OCI-LY1 (cell line): ENCODE data around the gene FBP2.

Source experiments
- H2AFZ ChIP-seq: fragments of 200-600 bp; sonication (generic), shearing (Covaris generic); 2 replicates; pipeline ENCODE4 v1.6.0; 2014; ENCODE audit warnings: antibody characterized with exemption, mild to moderate bottlenecking, low read length
- H3F3A ChIP-seq: fragments of 200-600 bp; sonication (generic), shearing (Covaris generic); 2 replicates; pipeline ENCODE4 v1.6.0; 2014; ENCODE audit warnings: mild to moderate bottlenecking, antibody characterized with exemption, low read length, moderate library complexity; ENCODE audit not compliant: insufficient read depth
- H3K27ac ChIP-seq: fragments of 200-600 bp; sonication (generic); 2 replicates; pipeline ENCODE4 v1.5.1; 2014; ENCODE audit warnings: low read length, mixed run types, mild to moderate bottlenecking, low read depth; ENCODE audit not compliant: poor library complexity, severe bottlenecking
- H3K27me3 ChIP-seq: fragments of 200-600 bp; sonication (generic); 2 replicates; pipeline ENCODE4 v1.6.0; 2014; ENCODE audit warnings: antibody characterized with exemption, mild to moderate bottlenecking, low read length, moderate library complexity; ENCODE audit not compliant: insufficient read depth
- H3K36me3 ChIP-seq: fragments of 200-600 bp; sonication (generic); 2 replicates; pipeline ENCODE4 v1.6.1; 2014; ENCODE audit warnings: mild to moderate bottlenecking, antibody characterized with exemption, low read length, moderate library complexity, mixed read lengths; ENCODE audit not compliant: insufficient read depth
- H3K4me1 ChIP-seq: fragments of 200-600 bp; sonication (generic); 2 replicates; pipeline ENCODE4 v1.5.1; 2014; ENCODE audit warnings: mild to moderate bottlenecking, low read length, moderate library complexity; ENCODE audit not compliant: insufficient read depth, severe bottlenecking
- H3K4me2 ChIP-seq: fragments of 200-600 bp; sonication (generic), shearing (Covaris generic); 2 replicates; pipeline ENCODE4 v1.6.1; 2014; ENCODE audit warnings: low read length
- H3K4me3 ChIP-seq: fragments of 200-600 bp; sonication (generic); 2 replicates; pipeline ENCODE4 v1.5.1; 2014; ENCODE audit warnings: low read length, low read depth, mild to moderate bottlenecking, mixed read lengths; ENCODE audit not compliant: poor library complexity, severe bottlenecking
- H3K79me2 ChIP-seq: fragments of 200-600 bp; shearing (Covaris generic); 2 replicates; pipeline ENCODE4 v1.6.1; 2016; ENCODE audit warnings: mixed run types, low read length, mixed read lengths; ENCODE audit not compliant: insufficient read depth
- H3K9ac ChIP-seq: fragments of 200-600 bp; sonication (generic), shearing (Covaris generic); 2 replicates; pipeline ENCODE4 v1.6.1; 2014; ENCODE audit warnings: mild to moderate bottlenecking, low read length, mixed read lengths
- H3K9me2 ChIP-seq: fragments of 200-600 bp; sonication (generic), shearing (Covaris generic); 2 replicates; pipeline ENCODE4 v1.6.1; 2014; ENCODE audit warnings: low read depth, mild to moderate bottlenecking, low read length, mixed read lengths
- H3K9me3 ChIP-seq: fragments of 200-600 bp; shearing (Covaris generic); 2 replicates; pipeline ENCODE4 v1.6.1; 2014; ENCODE audit warnings: low read length, mixed read lengths
- H4K20me1 ChIP-seq: fragments of 200-600 bp; sonication (generic), shearing (Covaris generic); 2 replicates; pipeline ENCODE4 v1.6.0; 2016; ENCODE audit warnings: mild to moderate bottlenecking, low read length; ENCODE audit not compliant: insufficient read depth
- CTCF ChIP-seq: fragments of 200-600 bp; sonication (generic), shearing (Covaris generic); IDR thresholded peaks from 2 replicates; pipeline ENCODE4 v1.5.1; 2017; ENCODE audit warnings: mild to moderate bottlenecking, antibody characterized with exemption, low read length, moderate library complexity, mixed read lengths
- EZH2 ChIP-seq: fragments of 200-600 bp; sonication (generic), shearing (Covaris generic); IDR thresholded peaks from 2 replicates; pipeline ENCODE4 v1.8.0; 2017; ENCODE audit warnings: borderline replicate concordance, mixed run types, mild to moderate bottlenecking, antibody characterized with exemption, low read length, moderate library complexity, mixed read lengths

FBP2 gene

GRCh38 chr9:94639999-94640376 lies 46.4 kb upstream of the FBP2 start:
- Histone ChIP-seq H3K27me3 (no peaks in the 10 kb centered on the region; the same call in 1 of the 2 replicates), H3K9me3 (no peaks in the 10 kb centered on the region), H3K79me2 (no peaks in the 10 kb centered on the region), H3K36me3 (no peaks in the 10 kb centered on the region), H2AFZ (no peak overlapping the region), H3K27ac (peak overlapping the region; percentile 85), H3K9me2 (no peaks in the 10 kb centered on the region), H3F3A (no peaks in the 10 kb centered on the region), H3K9ac (peak overlapping the region; percentile 57), H3K4me3 (peak overlapping the region; percentile 59), H4K20me1 (no peaks in the 10 kb centered on the region), H3K4me1 (peaks cover 27% of the 10 kb centered on the region), H3K4me2 (peak overlapping the region; percentile 67)
- TF ChIP-seq EZH2 (no peak), CTCF (no peak)

GRCh38 chr9:94639061-94639998 lies 45.7 kb upstream of the FBP2 start, which contains the start of gene FBP1:
FBP1 (minus strand) TSS chr9:94639518; CDS start chr9:94639310, 208 bp downstream.
- no peak within 1 kb of the TSS for H2AFZ ChIP-seq
- no peaks in the 10 kb centered on the region for H3K9me3 ChIP-seq
- TF ChIP-seq CTCF: no peak
- no peak for TF ChIP-seq EZH2
- H3K79me2 ChIP-seq: no peaks in the 10 kb centered on the region
- no peaks in the 10 kb centered on the region for H3F3A ChIP-seq
- H3K4me3 ChIP-seq: peak within 1 kb of the TSS; percentile 59
- H3K9ac ChIP-seq: peak within 1 kb of the TSS; percentile 57
- no peaks in the 10 kb centered on the region for H3K9me2 ChIP-seq
- H3K4me2 ChIP-seq: peak within 1 kb of the TSS; percentile 67
- H4K20me1 ChIP-seq: no peaks in the 10 kb centered on the region
- no peaks in the 10 kb centered on the region; the same call in 1 of the 2 replicates for H3K27me3 ChIP-seq
- H3K27ac ChIP-seq: peak within 1 kb of the TSS; percentile 85
- H3K4me1 ChIP-seq: peaks cover 27% of the 10 kb centered on the region
- no peaks in the 10 kb centered on the region for H3K36me3 ChIP-seq

- H3F3A ChIP-seq: no peaks in the 10 kb centered on the region
- no peak for TF ChIP-seq EZH2
- no peak for TF ChIP-seq CTCF
- H3K27me3 ChIP-seq: no peaks in the 10 kb centered on the region; the same call in 1 of the 2 replicates
- H3K4me1 ChIP-seq: peaks cover 22% of the 10 kb centered on the region
- peak overlapping the region; percentile 57; the same call in 1 of the 2 replicates for H3K9ac ChIP-seq
- H3K36me3 ChIP-seq: no peaks in the 10 kb centered on the region
- peak overlapping the region; percentile 85 for H3K27ac ChIP-seq
- peak overlapping the region; percentile 67 for H3K4me2 ChIP-seq
- no peaks in the 10 kb centered on the region for H3K9me2 ChIP-seq
- H2AFZ ChIP-seq: no peak overlapping the region
- H3K4me3 ChIP-seq: peak overlapping the region; percentile 59
- H3K79me2 ChIP-seq: no peaks in the 10 kb centered on the region
- no peaks in the 10 kb centered on the region for H3K9me3 ChIP-seq
- H4K20me1 ChIP-seq: no peaks in the 10 kb centered on the region
Measured at GRCh38 chr9:94638335-94639060, 44.9 kb upstream of the FBP2 start.
